ELR (cell line): ENCODE results near the gene JPH2.
A peak's percentile ranks its signal among the peaks of the same experiment; 100 is the strongest.

Experiments
- DNase-seq: peaks from one replicate; pipeline ENCODE4 v3.0.0-alpha.2; 2015; ENCODE audit warnings: low read depth

Gene JPH2

GRCh38 chr20:44187772-44188709 is 1.1 kb upstream of the JPH2 start:
- peak; percentile 70 for DNase-seq

GRCh38 chr20:44186674-44187053 is 324 bp downstream of the JPH2 start:
- DNase-seq: peak; percentile 48

GRCh38 chr20:44186201-44186600 is 787 bp downstream of the JPH2 start:
- DNase-seq: no peak

- no peak for DNase-seq
These were observed 1.4 kb downstream of the JPH2 start for GRCh38 chr20:44185574-44185973.

GRCh38 chr20:44183282-44183681 is 3.7 kb downstream of the JPH2 start:
- no peak for DNase-seq

GRCh38 chr20:44182863-44183262 is 4.1 kb downstream of the JPH2 start:
- DNase-seq: no peak

GRCh38 chr20:44182135-44182765 is 4.7 kb downstream of the JPH2 start:
- no peak for DNase-seq

- DNase-seq: no peak
These were observed 5.4 kb downstream of the JPH2 start for GRCh38 chr20:44181611-44182010.

GRCh38 chr20:44180814-44181213 is 6.2 kb downstream of the JPH2 start:
- no peak for DNase-seq

- DNase-seq: no peak
These were observed 10.0 kb downstream of the JPH2 start for GRCh38 chr20:44176833-44177534.

GRCh38 chr20:44174996-44175765 is 11.8 kb downstream of the JPH2 start:
- DNase-seq: no peak

- DNase-seq: no peak
These were observed 13.1 kb downstream of the JPH2 start for GRCh38 chr20:44173846-44174245.

- no peak for DNase-seq
These were observed 13.9 kb downstream of the JPH2 start for GRCh38 chr20:44173116-44173515.

- DNase-seq: no peak
These were observed 14.4 kb downstream of the JPH2 start for GRCh38 chr20:44172572-44172950.

- peak; percentile 28 for DNase-seq
These were observed 15.0 kb downstream of the JPH2 start for GRCh38 chr20:44171775-44172571.

GRCh38 chr20:44170816-44171410 is 16.1 kb downstream of the JPH2 start:
- no peak for DNase-seq

- no peak for DNase-seq
These were observed 19.3 kb downstream of the JPH2 start for GRCh38 chr20:44167736-44168135.

- DNase-seq: peak; percentile 52
These were observed 20.5 kb downstream of the JPH2 start for GRCh38 chr20:44166477-44166876.

- DNase-seq: peak; percentile 82
These were observed 21.0 kb downstream of the JPH2 start for GRCh38 chr20:44166008-44166407.

GRCh38 chr20:44160133-44160532 is 26.9 kb downstream of the JPH2 start:
- no peak for DNase-seq

GRCh38 chr20:44159711-44160110 is 27.3 kb downstream of the JPH2 start:
- no peak for DNase-seq
